K562 (cell line): ENCODE data around the gene SNPH. TPM values are rescaled to one million over a fixed set of nuclear protein-coding genes. Genes with fewer than 3 reads are reported as not detected.

Experiments
- BCOR ChIP-seq: fragments of 450-650 bp; IDR thresholded peaks from 2 replicates; pipeline ENCODE4 v1.6.1; 2016
- LCOR ChIP-seq: sonication (generic); formaldehyde crosslinking; IDR thresholded peaks from 2 replicates; pipeline ENCODE4 v1.8.0; 2022; ENCODE audit warnings: mild to moderate bottlenecking, missing genetic modification reagents
- MEIS2 ChIP-seq: fragments of 450-650 bp; IDR thresholded peaks from 2 replicates; pipeline ENCODE4 v1.6.1; 2014; ENCODE audit warnings: mild to moderate bottlenecking; ENCODE audit not compliant: partially characterized antibody
- REST ChIP-seq, 2 experiments: fragments of 450-650 bp; formaldehyde crosslinking in 1 of 2; IDR thresholded peaks; 2 replicates each; pipeline versions ENCODE4 v1.4.0 to v1.6.1; 2014 to 2020; ENCODE audit warnings: mild to moderate bottlenecking in 2 of 2, borderline replicate concordance in 1 of 2, low read depth in 1 of 2
- polyA plus RNA-seq, 8 experiments: library from polyadenylated mRNA; depleted of rRNA in 4 of 8; stranded (reverse) in 5 of 8; unstranded in 3 of 8; fragments of >200 nt; fragmentation: Nextera tagmentation in 2 of 8; fragmentation: Illumina TruSeq in 1 of 8; extraction: Ambion mirVana in 2 of 8; extraction: Trizol in 1 of 8; gene quantifications; 2 replicates each; pipeline versions ENCODE4 v1.2.1 to v1.2.3, GENCODE V29; 2011 to 2014; ENCODE audit warnings: inconsistent platforms in 1 of 8, missing spikeins in 1 of 8
- total RNA-seq, 7 experiments: library from RNA; depleted of rRNA in 6 of 7; stranded (reverse); fragments of >200 nt in 6 of 7; fragmentation: Illumina TruSeq in 2 of 7; extraction: Trizol in 2 of 7; gene quantifications; 2 replicates each; pipeline versions ENCODE4 v1.2.1 to v1.2.3, GENCODE V29; 2011 to 2021; ENCODE audit warnings: low replicate concordance in 1 of 7

The SNPH gene
- total and polyA plus RNA-seq, 9 of the 15 experiments (the other 6 are each of a cell fraction or from before 2014, with no cell fraction given): 0.03 to 4.2 (median 1.4) TPM

- TF ChIP-seq REST (IDR thresholded peaks at IDR 0.05; ENCODE audit: borderline replicate concordance) (no peak), REST (CRISPR knock-in tag; IDR thresholded peaks at IDR 0.05; ENCODE audit: low read depth) (no peak), BCOR (no peak), MEIS2 (no peak), LCOR (CRISPR knock-in tag) (no peak)
Measured at GRCh38 chr20:1247689-1248088, 18.4 kb upstream of the SNPH start (continued).
